Hematopoietic multipotent progenitor cell treated with erythropoietin and hydrocortisone succinate and interleukin-3 and kit ligand, for 17 days (in vitro differentiated cells): Measurements from ENCODE around the gene TUT4.

ENCODE experiments used
- DNase-seq: peaks from one replicate; pipeline ENCODE4 v3.0.0-alpha.2; 2015; ENCODE audit warnings: low spot score

Gene TUT4

GRCh38 chr1:52402860-52403240 is 150.0 kb downstream of the TUT4 start:
- DNase-seq, result peak; percentile 19

GRCh38 chr1:52400131-52400530 is 152.8 kb downstream of the TUT4 start:
- DNase-seq, result no peak

GRCh38 chr1:52399629-52400028 is 153.3 kb downstream of the TUT4 start:
- DNase-seq, result no peak

GRCh38 chr1:52393174-52393573 is 159.7 kb downstream of the TUT4 start:
- no peak for DNase-seq

- DNase-seq, result no peak
Measured at GRCh38 chr1:52386458-52386857, 166.4 kb downstream of the TUT4 start.

GRCh38 chr1:52385376-52385775 is 167.5 kb downstream of the TUT4 start:
- DNase-seq, result no peak
